ENCODE measurements around the gene MGAT5.

The MGAT5 gene

GRCh38 chr2:134235510-134236144, 18.2 kb upstream of the MGAT5 start (continued):
- no peak for TF ChIP-seq TCF4 (CRISPR knock-in tag; IDR thresholded peaks at IDR 0.05; ENCODE audit: borderline replicate concordance)
- no peak for TF ChIP-seq CSRNP3 (CRISPR knock-in tag; IDR thresholded peaks at IDR 0.05)
- TF ChIP-seq ZC3H10 (CRISPR knock-in tag; IDR thresholded peaks at IDR 0.05) = no peak
- TF ChIP-seq PATZ1 (CRISPR knock-in tag; IDR thresholded peaks at IDR 0.05; ENCODE audit: borderline replicate concordance) = no peak
- no peak for TF ChIP-seq RARB (CRISPR knock-in tag; IDR thresholded peaks at IDR 0.05)
- no peak for TF ChIP-seq ISL1 (CRISPR knock-in tag; IDR thresholded peaks at IDR 0.05)
- TF ChIP-seq BACH2 (CRISPR knock-in tag; IDR thresholded peaks at IDR 0.05; ENCODE audit: borderline replicate concordance) = no peak
- no peak for TF ChIP-seq OSR1 (CRISPR knock-in tag; IDR thresholded peaks at IDR 0.05)

GRCh38 chr2:134238371-134238770, 15.5 kb upstream of the MGAT5 start:
- no peak for ATAC-seq
- no peak for TF ChIP-seq ARNTL (CRISPR knock-in tag; IDR thresholded peaks at IDR 0.05; ENCODE audit: borderline replicate concordance, low read depth)
- TF ChIP-seq PPARA (CRISPR knock-in tag; IDR thresholded peaks at IDR 0.05; ENCODE audit: borderline replicate concordance) = no peak
- no peak for TF ChIP-seq ESRRG (CRISPR knock-in tag; IDR thresholded peaks at IDR 0.05)
- no peak for TF ChIP-seq BACH2 (CRISPR knock-in tag; IDR thresholded peaks at IDR 0.05; ENCODE audit: borderline replicate concordance)
- no peak for TF ChIP-seq ZC3H10 (CRISPR knock-in tag; IDR thresholded peaks at IDR 0.05)
- no peak for TF ChIP-seq POU6F1 (CRISPR knock-in tag; IDR thresholded peaks at IDR 0.05; ENCODE audit: borderline replicate concordance, low read depth)
- no peak for TF ChIP-seq CSDC2 (CRISPR knock-in tag; IDR thresholded peaks at IDR 0.05)
- no peak for TF ChIP-seq SNAI2 (CRISPR knock-in tag; IDR thresholded peaks at IDR 0.05)
- TF ChIP-seq ISL1 (CRISPR knock-in tag; IDR thresholded peaks at IDR 0.05) = no peak
- TF ChIP-seq RARB (CRISPR knock-in tag; IDR thresholded peaks at IDR 0.05) = no peak
- TF ChIP-seq CSRNP3 (CRISPR knock-in tag; IDR thresholded peaks at IDR 0.05) = no peak
- TF ChIP-seq TCF4 (CRISPR knock-in tag; IDR thresholded peaks at IDR 0.05; ENCODE audit: borderline replicate concordance) = no peak
- no peak for TF ChIP-seq GLIS3 (CRISPR knock-in tag; IDR thresholded peaks at IDR 0.05)
- TF ChIP-seq TOX (CRISPR knock-in tag; IDR thresholded peaks at IDR 0.05; ENCODE audit: borderline replicate concordance) = no peak
- no peak for TF ChIP-seq ZNF8 (CRISPR knock-in tag; IDR thresholded peaks at IDR 0.05)
- no peak for TF ChIP-seq TSHZ2 (CRISPR knock-in tag; IDR thresholded peaks at IDR 0.05)
- TF ChIP-seq ZNF565 (CRISPR knock-in tag; conservative IDR thresholded peaks at IDR 0.05; ENCODE audit: low read depth) = no peak
- TF ChIP-seq ZFP30 (CRISPR knock-in tag; IDR thresholded peaks at IDR 0.05) = no peak
- TF ChIP-seq OSR1 (CRISPR knock-in tag; IDR thresholded peaks at IDR 0.05) = no peak
- no peak for TF ChIP-seq ZNF70 (CRISPR knock-in tag; IDR thresholded peaks at IDR 0.05)

GRCh38 chr2:134240061-134240460, 13.8 kb upstream of the MGAT5 start:
- TF ChIP-seq PPARA (CRISPR knock-in tag; IDR thresholded peaks at IDR 0.05; ENCODE audit: borderline replicate concordance) = no peak
- no peak for TF ChIP-seq POU6F1 (CRISPR knock-in tag; IDR thresholded peaks at IDR 0.05; ENCODE audit: borderline replicate concordance, low read depth)
- no peak for TF ChIP-seq PATZ1 (CRISPR knock-in tag; IDR thresholded peaks at IDR 0.05; ENCODE audit: borderline replicate concordance)
- TF ChIP-seq ZNF70 (CRISPR knock-in tag; IDR thresholded peaks at IDR 0.05) = no peak
- ATAC-seq = no peak
